ENCODE data around the gene CFAP77.

CFAP77 gene

DNA sequence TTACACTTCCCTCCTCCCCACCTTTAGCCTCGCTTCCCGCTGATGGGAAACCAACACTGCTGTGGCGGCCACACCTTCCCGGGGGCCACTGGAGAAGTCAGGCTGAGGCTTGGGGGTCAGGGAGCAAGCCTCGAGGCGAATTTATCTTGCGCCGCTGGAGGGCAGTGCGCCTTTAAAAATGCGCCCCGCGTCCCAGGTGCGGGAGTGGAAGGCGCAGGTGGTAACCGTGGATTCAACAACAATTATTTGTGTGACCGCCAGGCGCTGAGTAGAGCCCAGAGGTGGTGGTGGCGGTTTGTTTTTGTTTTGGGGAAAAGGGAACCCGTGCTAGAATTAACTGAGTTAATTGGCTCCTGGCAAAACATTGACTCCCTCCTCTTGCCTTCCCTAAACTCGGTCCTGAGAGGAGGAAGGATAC lies 1.1 kb downstream of the CFAP77 start (continued):
- TF ChIP-seq TSHZ2 (CRISPR knock-in tag; IDR thresholded peaks at IDR 0.05) (no peak), ZNF70 (CRISPR knock-in tag; IDR thresholded peaks at IDR 0.05) (no peak), ZNF565 (CRISPR knock-in tag; conservative IDR thresholded peaks at IDR 0.05; ENCODE audit: low read depth) (no peak), ZNF8 (CRISPR knock-in tag; IDR thresholded peaks at IDR 0.05) (no peak), ZFP30 (CRISPR knock-in tag; IDR thresholded peaks at IDR 0.05) (no peak), ARNTL (CRISPR knock-in tag; IDR thresholded peaks at IDR 0.05; ENCODE audit: borderline replicate concordance, low read depth) (no peak), CSRNP3 (CRISPR knock-in tag; IDR thresholded peaks at IDR 0.05) (no peak), BACH2 (CRISPR knock-in tag; IDR thresholded peaks at IDR 0.05; ENCODE audit: borderline replicate concordance) (no peak)
- TF ChIP-seq, protein P1, sequence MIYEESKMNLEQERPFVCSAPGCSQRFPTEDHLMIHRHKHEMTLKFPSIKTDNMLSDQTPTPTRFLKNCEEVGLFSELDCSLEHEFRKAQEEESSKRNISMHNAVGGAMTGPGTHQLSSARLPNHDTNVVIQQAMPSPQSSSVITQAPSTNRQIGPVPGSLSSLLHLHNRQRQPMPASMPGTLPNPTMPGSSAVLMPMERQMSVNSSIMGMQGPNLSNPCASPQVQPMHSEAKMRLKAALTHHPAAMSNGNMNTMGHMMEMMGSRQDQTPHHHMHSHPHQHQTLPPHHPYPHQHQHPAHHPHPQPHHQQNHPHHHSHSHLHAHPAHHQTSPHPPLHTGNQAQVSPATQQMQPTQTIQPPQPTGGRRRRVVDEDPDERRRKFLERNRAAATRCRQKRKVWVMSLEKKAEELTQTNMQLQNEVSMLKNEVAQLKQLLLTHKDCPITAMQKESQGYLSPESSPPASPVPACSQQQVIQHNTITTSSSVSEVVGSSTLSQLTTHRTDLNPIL (CRISPR knock-in tag; IDR thresholded peaks at IDR 0.05; ENCODE audit: low read depth), result no peak

DNA sequence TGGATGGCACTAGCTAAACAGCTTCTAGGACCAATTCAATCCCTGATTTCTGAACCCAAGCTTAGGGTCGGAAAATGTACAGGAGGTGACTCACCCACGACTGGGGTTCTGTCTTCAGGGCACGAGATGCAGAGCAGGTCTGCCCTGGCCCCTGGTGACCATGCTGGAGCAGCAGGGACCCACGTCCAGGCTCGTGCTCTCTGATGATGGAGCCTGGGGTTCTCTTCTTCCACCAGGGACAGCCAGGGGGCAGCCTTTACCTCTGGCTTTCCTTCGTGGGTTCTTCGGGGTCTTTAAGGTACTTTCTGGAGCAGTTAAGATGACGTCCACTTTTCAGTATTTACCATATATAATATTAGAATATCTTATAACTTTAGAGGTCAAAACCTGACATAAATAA lies 2.1 kb downstream of the CFAP77 start:
- no peak; the same call in 2 of the 3 replicates for ATAC-seq

More for the DNA sequence above, 2.1 kb downstream of the CFAP77 start:
- TF ChIP-seq PPARA (CRISPR knock-in tag; IDR thresholded peaks at IDR 0.05; ENCODE audit: borderline replicate concordance) (no peak), RARB (CRISPR knock-in tag; IDR thresholded peaks at IDR 0.05) (no peak), TOX (CRISPR knock-in tag; IDR thresholded peaks at IDR 0.05; ENCODE audit: borderline replicate concordance) (no peak), ISL1 (CRISPR knock-in tag; IDR thresholded peaks at IDR 0.05) (no peak), PATZ1 (CRISPR knock-in tag; IDR thresholded peaks at IDR 0.05; ENCODE audit: borderline replicate concordance) (no peak), ZNF70 (CRISPR knock-in tag; IDR thresholded peaks at IDR 0.05) (no peak), ESRRG (CRISPR knock-in tag; IDR thresholded peaks at IDR 0.05) (no peak), ZFP30 (CRISPR knock-in tag; IDR thresholded peaks at IDR 0.05) (no peak), ZC3H10 (CRISPR knock-in tag; IDR thresholded peaks at IDR 0.05) (no peak), TSHZ2 (CRISPR knock-in tag; IDR thresholded peaks at IDR 0.05) (no peak), SNAI2 (CRISPR knock-in tag; IDR thresholded peaks at IDR 0.05) (no peak), ZNF8 (CRISPR knock-in tag; IDR thresholded peaks at IDR 0.05) (no peak), BACH2 (CRISPR knock-in tag; IDR thresholded peaks at IDR 0.05; ENCODE audit: borderline replicate concordance) (no peak), ARNTL (CRISPR knock-in tag; IDR thresholded peaks at IDR 0.05; ENCODE audit: borderline replicate concordance, low read depth) (no peak)

All from SK-N-SH treated with all-trans-retinoic acid at 6 μM for 48 hours (cell line).